Spleen (tissue), 11 donors: ENCODE data around the gene HNRNPUL1. TPM values are rescaled to one million over a fixed set of nuclear protein-coding genes. Genes with fewer than 3 reads are reported as not detected.

Source experiments
- DNase-seq: peaks from one replicate; pipeline ENCODE4 v3.0.0-alpha.2; 2020
- H3K27ac ChIP-seq, 8 donors: fragments of 200-600 bp; sonication (generic) in 7 of 8; 1 replicate in 4 of 8; 2 replicates in 4 of 8; pipeline versions ENCODE4 v1.5.0 to v1.8.0; 2016 to 2021; ENCODE audit warnings: inconsistent platforms in 4 of 8, mild to moderate bottlenecking in 4 of 8, moderate library complexity in 1 of 8
- H3K27me3 ChIP-seq, 7 donors: fragments of 200-600 bp; sonication (generic) in 6 of 7; replicated peaks in 1 of 7; 1 replicate in 4 of 7; 2 replicates in 3 of 7; pipeline versions ENCODE4 v1.5.0 to v1.8.0; 2016 to 2021; ENCODE audit warnings: inconsistent platforms in 3 of 7, mild to moderate bottlenecking in 1 of 7
- H3K36me3 ChIP-seq, 6 donors: fragments of 200-600 bp; sonication (generic) in 5 of 6; 1 replicate in 4 of 6; 2 replicates in 2 of 6; pipeline versions ENCODE4 v1.5.0 to v1.8.0; 2016 to 2021; ENCODE audit warnings: inconsistent platforms in 2 of 6
- H3K4me1 ChIP-seq, 6 donors: fragments of 200-600 bp; sonication (generic) in 5 of 6; 1 replicate in 3 of 6; 2 replicates in 3 of 6; pipeline versions ENCODE4 v1.5.0 to v1.8.0; 2016 to 2021; ENCODE audit warnings: inconsistent platforms in 3 of 6
- H3K4me3 ChIP-seq, 8 donors: fragments of 200-600 bp; sonication (generic) in 7 of 8; 1 replicate in 4 of 8; 2 replicates in 4 of 8; pipeline versions ENCODE4 v1.5.0 to v1.8.0; 2016 to 2021; ENCODE audit warnings: inconsistent platforms in 4 of 8, mild to moderate bottlenecking in 4 of 8, moderate library complexity in 2 of 8
- H3K9me3 ChIP-seq, 8 donors: fragments of 200-600 bp; sonication (generic) in 7 of 8; 1 replicate in 4 of 8; 2 replicates in 4 of 8; pipeline versions ENCODE4 v1.5.0 to v1.8.0; 2016 to 2021; ENCODE audit warnings: inconsistent platforms in 4 of 8
- POLR2A ChIP-seq, 3 donors: fragments of 450-650 bp; IDR thresholded peaks; one replicate each; pipeline ENCODE4 v1.5.1; 2017; ENCODE audit warnings: antibody characterized with exemption in 3 of 3, mild to moderate bottlenecking in 1 of 3
- POLR2AphosphoS5 ChIP-seq, 3 donors: sonication (generic); formaldehyde crosslinking; IDR thresholded peaks; one replicate each; pipeline ENCODE4 v1.5.1; 2017; ENCODE audit warnings: antibody characterized with exemption in 3 of 3
- whole genome bisulfite sequencing, 5 donors: extraction: QIAGEN DNeasy Blood & Tissue Kit in 3 of 5; methylation state at CpG; one replicate each; pipeline versions ENCODE4 v1.1.5 to v1.1.7; 2013 to 2018; 5-methylcytosine and 5-hydroxymethylcytosine counted together
- intact Hi-C: fragments of 100-400 bp; cut with DNase I; formaldehyde crosslinking; loops from one replicate; pipeline ENCODE4 v1.15.0; 2023; ENCODE audit warnings: low total_unique reads
- polyA plus RNA-seq, 3 donors: library from polyadenylated mRNA; stranded (reverse); fragments of 200-250 nt; gene quantifications; one replicate each; pipeline ENCODE4 v1.2.1, GENCODE V29; 2013
- total RNA-seq, 7 donors: library from RNA; depleted of rRNA in 3 of 7; stranded (reverse); fragments of >200 nt in 3 of 7; fragmentation: NEBNext Ultra II Directional in 4 of 7; extraction: Animal tissue kit (Norgen Biotek cat#: 25700) in 4 of 7; gene quantifications; one replicate each; pipeline versions ENCODE4 v1.1.0 to v1.2.1, GENCODE V29; 2016 to 2021
- TF ChIP-seq, protein P1 (sequence below), 11 experiments: fragments of 200-600 bp in 7 of 11; fragments of 450-650 bp in 4 of 11; sonication (generic) in 4 of 11; IDR thresholded peaks in 8 of 11; conservative IDR thresholded peaks in 3 of 11; 1 replicate in 7 of 11; 2 replicates in 4 of 11; pipeline versions ENCODE4 v1.4.0 to v1.8.0; 2016 to 2021; ENCODE audit warnings: antibody characterized with exemption in 11 of 11, inconsistent platforms in 4 of 11, mild to moderate bottlenecking in 1 of 11
- donor health status: healthy with polysubstance abuse.
- donor health status: DM: no; HTN: no; CAD: no; lungs with moderate emphysema.
- donor health status: DM: no; HTN: no; CAD: no.
- donor health status: Bipolar disorder and iron deficiency.
- donor health status: healthy.
- donor health status: DM: no; HTN: no; CAD: no.
- donor health status: DM: yes; HTN: yes; CAD: no.

Gene HNRNPUL1
- total and polyA plus RNA-seq, 10 donors = 53.9 to 213 (median 164) TPM

DNA sequence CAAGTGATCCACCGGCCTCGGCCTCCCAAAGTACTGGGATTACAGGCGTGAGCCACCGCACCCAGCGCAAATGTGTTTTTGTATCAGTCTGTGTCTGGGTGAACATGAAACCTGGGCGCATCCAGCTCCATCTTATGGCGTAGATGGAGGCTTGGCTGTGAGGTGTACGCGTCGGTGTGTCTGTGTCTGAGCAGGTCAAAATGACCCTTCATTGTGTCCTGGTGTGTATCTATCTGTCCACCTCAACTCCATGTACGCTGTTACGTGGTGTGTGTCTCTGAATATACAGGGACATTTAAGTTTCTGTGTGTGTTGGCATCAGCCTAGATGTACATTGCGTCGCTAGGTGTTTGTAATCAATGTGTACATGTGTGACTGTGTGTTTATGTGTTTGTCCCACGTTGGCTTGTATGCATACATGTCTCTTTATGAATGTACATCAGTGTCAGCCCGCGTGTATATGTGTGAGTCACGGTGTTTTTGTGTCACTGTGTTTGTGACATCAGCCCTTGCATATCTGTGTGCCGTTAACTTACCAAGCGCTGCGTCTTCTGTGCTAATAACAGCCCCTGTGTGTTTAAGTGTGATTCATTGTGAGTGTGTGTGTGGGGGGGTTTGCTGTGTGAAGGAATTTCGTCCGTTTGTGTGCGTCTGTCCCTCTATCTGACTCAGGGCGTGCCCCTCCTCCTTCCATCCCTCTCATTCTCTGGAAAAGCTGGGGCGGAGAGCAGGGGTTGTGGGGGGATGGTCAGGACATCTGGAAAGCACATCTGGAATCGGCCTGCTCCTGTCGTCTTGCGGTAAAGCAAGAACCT is 38.7 kb upstream of the HNRNPUL1 start:
- intact Hi-C loops = no loop called here
- peak overlapping the region in 6 of 8 donors; percentile 19 to 65 (median 37) for H3K4me3 ChIP-seq
- peak overlapping the region in 7 of 8 donors; percentile 36 to 79 (median 70) for H3K27ac ChIP-seq
- H3K36me3 ChIP-seq = no peaks in the 10 kb centered on the region
- no peak for DNase-seq
- H3K4me1 ChIP-seq = peaks cover 0 to 49% (median 19%) of the 10 kb centered on the region in 6 donors
- TF ChIP-seq POLR2AphosphoS5 (IDR thresholded peaks at IDR 0.05) (no peak), POLR2A (IDR thresholded peaks at IDR 0.05) (no peak)
- TF ChIP-seq, protein P1, sequence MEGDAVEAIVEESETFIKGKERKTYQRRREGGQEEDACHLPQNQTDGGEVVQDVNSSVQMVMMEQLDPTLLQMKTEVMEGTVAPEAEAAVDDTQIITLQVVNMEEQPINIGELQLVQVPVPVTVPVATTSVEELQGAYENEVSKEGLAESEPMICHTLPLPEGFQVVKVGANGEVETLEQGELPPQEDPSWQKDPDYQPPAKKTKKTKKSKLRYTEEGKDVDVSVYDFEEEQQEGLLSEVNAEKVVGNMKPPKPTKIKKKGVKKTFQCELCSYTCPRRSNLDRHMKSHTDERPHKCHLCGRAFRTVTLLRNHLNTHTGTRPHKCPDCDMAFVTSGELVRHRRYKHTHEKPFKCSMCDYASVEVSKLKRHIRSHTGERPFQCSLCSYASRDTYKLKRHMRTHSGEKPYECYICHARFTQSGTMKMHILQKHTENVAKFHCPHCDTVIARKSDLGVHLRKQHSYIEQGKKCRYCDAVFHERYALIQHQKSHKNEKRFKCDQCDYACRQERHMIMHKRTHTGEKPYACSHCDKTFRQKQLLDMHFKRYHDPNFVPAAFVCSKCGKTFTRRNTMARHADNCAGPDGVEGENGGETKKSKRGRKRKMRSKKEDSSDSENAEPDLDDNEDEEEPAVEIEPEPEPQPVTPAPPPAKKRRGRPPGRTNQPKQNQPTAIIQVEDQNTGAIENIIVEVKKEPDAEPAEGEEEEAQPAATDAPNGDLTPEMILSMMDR (IDR thresholded peaks at IDR 0.05 in 8 of 11, conservative IDR thresholded peaks at IDR 0.05 in 3 of 11) = no peak
- H3K9me3 ChIP-seq = no peaks in the 10 kb centered on the region
- peaks cover 0 to 73% (median 15%) of the 10 kb centered on the region in 7 donors for H3K27me3 ChIP-seq
- 59 to 64% (median 59%) methylated on average over 29 of the region's 29 CpGs for WGBS, 5 donors

DNA sequence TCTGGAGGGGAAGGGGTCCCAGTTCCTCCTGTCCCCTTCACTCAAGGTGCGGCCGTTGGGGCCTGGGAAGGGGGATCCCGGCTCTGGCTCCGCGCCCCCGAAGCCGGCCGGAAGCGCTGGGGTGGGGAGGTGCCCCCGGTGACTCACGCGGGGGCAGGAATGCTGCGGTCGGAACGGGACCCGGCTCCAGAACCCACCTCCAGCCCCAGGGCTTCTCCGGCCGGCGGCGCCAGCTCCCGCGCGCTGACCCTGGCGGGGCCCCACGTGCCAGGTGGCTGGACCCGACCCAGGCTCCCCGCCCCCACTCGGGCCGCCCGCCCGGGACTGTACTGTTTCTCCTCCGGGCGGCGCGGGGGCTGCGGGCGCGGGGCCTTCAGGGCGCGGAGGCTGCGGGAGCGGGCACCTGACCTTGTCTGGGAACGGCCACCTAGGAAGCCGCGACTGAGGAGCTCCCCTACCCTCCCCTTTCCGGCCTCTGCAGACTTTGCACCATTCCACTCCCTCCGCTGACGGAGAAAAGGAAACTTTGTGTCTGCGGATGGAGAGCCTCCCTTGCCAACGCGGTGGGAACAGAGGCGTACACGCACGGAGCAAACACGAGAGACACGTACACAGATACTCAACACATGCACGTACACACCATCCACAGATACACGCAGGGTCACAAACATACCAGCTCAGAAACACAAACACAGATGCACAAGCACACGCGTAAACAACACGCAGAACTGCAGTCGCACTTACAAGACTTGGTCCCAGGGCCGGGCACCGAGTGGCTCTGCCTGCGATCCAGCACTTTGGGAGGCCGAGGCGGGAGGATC is 37.9 kb upstream of the HNRNPUL1 start:
- TF ChIP-seq POLR2AphosphoS5 (IDR thresholded peaks at IDR 0.05) (peak; percentile 35 to 51 (median 49)), POLR2A (IDR thresholded peaks at IDR 0.05) (no peak)
- TF ChIP-seq, protein P1 (IDR thresholded peaks at IDR 0.05 in 8 of 11, conservative IDR thresholded peaks at IDR 0.05 in 3 of 11) = peak in 1 of 11 experiments; percentile 19
- Histone ChIP-seq H3K4me3 (peak overlapping the region; percentile 1 to 65 (median 34)), H3K4me1 (peaks cover 0 to 41% (median 16%) of the 10 kb centered on the region in 6 donors), H3K36me3 (no peaks in the 10 kb centered on the region), H3K9me3 (no peaks in the 10 kb centered on the region), H3K27ac (peak overlapping the region in 7 of 8 donors; percentile 36 to 79 (median 70)), H3K27me3 (peaks cover 0 to 73% (median 15%) of the 10 kb centered on the region in 7 donors)
- DNase-seq = no peak
- intact Hi-C loops = no loop called here
- 4 to 13% (median 7%) methylated on average over 22 to 67 of the region's 67 CpGs for WGBS, 5 donors

DNA sequence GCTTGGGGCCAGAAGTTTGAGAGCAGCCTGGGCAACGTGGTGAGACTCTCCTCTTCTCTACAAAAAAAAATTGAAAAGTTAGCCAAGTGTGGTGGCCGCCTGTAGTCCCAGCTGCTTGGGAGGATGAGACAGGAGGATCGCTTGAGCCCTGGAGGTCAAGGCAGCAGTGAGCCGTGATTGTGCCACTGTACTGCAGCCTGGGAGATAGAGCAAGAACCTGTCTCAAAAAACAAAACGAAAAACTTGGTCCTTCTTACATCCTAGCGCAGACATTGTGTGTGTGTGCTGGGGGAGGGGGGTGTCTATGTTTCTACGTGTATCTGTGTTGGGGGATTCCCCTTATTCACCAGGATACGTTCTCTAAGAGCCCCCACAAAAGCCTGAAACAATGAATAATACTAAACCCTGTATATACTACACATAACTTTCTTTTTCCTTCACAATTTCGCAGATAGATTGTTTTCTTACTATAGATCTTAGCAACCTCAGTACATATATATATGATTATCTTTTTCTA is 37.2 kb upstream of the HNRNPUL1 start:
- peak overlapping the region in 5 of 8 donors; percentile 51 to 79 (median 74) for H3K27ac ChIP-seq
- peaks cover 0 to 34% (median 16%) of the 10 kb centered on the region in 6 donors for H3K4me1 ChIP-seq
- TF ChIP-seq, protein P1 (IDR thresholded peaks at IDR 0.05 in 8 of 11, conservative IDR thresholded peaks at IDR 0.05 in 3 of 11) = no peak
- TF ChIP-seq POLR2A (IDR thresholded peaks at IDR 0.05) (no peak), POLR2AphosphoS5 (IDR thresholded peaks at IDR 0.05) (no peak)
- H3K4me3 ChIP-seq = peak overlapping the region in 4 of 8 donors; percentile 31 to 65 (median 40)
- DNase-seq = no peak
- H3K27me3 ChIP-seq = peaks cover 0 to 67% (median 15%) of the 10 kb centered on the region in 7 donors
- intact Hi-C loops = no loop called here
- no peaks in the 10 kb centered on the region for H3K36me3 ChIP-seq
- 52 to 61% (median 55%) methylated on average over 9 of the region's 9 CpGs for WGBS, 5 donors
- H3K9me3 ChIP-seq = no peaks in the 10 kb centered on the region
